BLaER1 treated with 17β-estradiol and CSF1 and Interleukin-3, amounts not matched to agents 10 nM and 100 nM (cell line): ENCODE measurements around the gene DICER1.

ENCODE experiments used
- H3K27ac ChIP-seq, 11 experiments: shearing (Covaris generic); formaldehyde crosslinking; 2 replicates each; pipeline ENCODE4 v1.8.1; 2022
- H3K27me3 ChIP-seq, 11 experiments: shearing (Covaris generic); formaldehyde crosslinking; 2 replicates each; pipeline ENCODE4 v1.8.1; 2022
- H3K36me3 ChIP-seq, 11 experiments: shearing (Covaris generic); formaldehyde crosslinking; 2 replicates each; pipeline ENCODE4 v1.8.1; 2022
- H3K4me1 ChIP-seq, 10 experiments: shearing (Covaris generic); formaldehyde crosslinking; 2 replicates each; pipeline ENCODE4 v1.8.1; 2022
- H3K4me2 ChIP-seq, 11 experiments: shearing (Covaris generic); formaldehyde crosslinking; 2 replicates each; pipeline ENCODE4 v1.8.1; 2022
- H3K4me3 ChIP-seq, 10 experiments: shearing (Covaris generic); formaldehyde crosslinking; 2 replicates each; pipeline ENCODE4 v1.8.1; 2022
- H3K9ac ChIP-seq, 11 experiments: shearing (Covaris generic); formaldehyde crosslinking; 2 replicates each; pipeline ENCODE4 v1.8.1; 2022
- H3K9me3 ChIP-seq, 11 experiments: shearing (Covaris generic); formaldehyde crosslinking; replicated peaks in 1 of 11; 2 replicates each; pipeline ENCODE4 v1.8.1; 2022
- H4K20me1 ChIP-seq, 11 experiments: shearing (Covaris generic); formaldehyde crosslinking; 2 replicates each; pipeline ENCODE4 v1.8.1; 2022
- Cebpa-rat ChIP-seq, 11 experiments: shearing (Covaris generic); IDR thresholded peaks; 2 replicates each; pipeline ENCODE4 v1.8.1; 2022

The DICER1 gene

GRCh38 chr14:95095996-95096395, 61.3 kb downstream of the DICER1 start:
- peaks cover 27 to 100% (median 50%) of the 10 kb centered on the region in 11 experiments; a peak in 19 of 22 replicates for H4K20me1 ChIP-seq
- H3K9me3 ChIP-seq, result no peaks in the 10 kb centered on the region
- no peak overlapping the region for H3K9ac ChIP-seq
- peaks cover 0 to 3% (median 0%) of the 10 kb centered on the region in 10 experiments; a peak in 1 of 20 replicates for H3K4me1 ChIP-seq
- H3K4me2 ChIP-seq, result no peak overlapping the region
- H3K36me3 ChIP-seq, result peaks cover 79 to 100% (median 89%) of the 10 kb centered on the region in 11 experiments
- no peak for TF ChIP-seq Cebpa-rat (IDR thresholded peaks at IDR 0.05)
- H3K27me3 ChIP-seq, result no peaks in the 10 kb centered on the region
- H3K27ac ChIP-seq, result no peak overlapping the region
- H3K4me3 ChIP-seq, result no peak overlapping the region

DNA sequence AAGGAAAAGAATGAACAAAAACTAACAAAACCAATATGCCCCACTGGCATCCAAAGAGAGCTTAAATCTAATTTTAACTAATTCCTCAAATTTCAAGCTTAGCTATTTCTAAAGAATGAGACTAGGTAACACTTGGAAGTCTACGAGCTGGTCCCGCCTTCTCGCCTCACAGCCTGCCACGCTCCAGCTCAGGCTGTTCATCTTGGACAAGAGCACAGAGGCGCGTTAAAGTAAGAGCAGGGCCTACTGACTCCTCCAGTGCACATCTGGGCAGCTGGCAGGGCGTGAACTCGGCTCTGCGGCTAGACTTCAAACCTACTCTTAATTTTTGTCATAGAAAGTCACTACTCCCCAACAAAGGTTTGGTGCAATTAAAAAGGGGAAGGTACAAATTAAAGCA, 64.6 kb downstream of the DICER1 start:
- Histone ChIP-seq H3K9ac (no peak overlapping the region; a peak in 1 of 22 replicates), H3K4me3 (no peak overlapping the region), H4K20me1 (peaks cover 12 to 93% (median 30%) of the 10 kb centered on the region in 11 experiments; a peak in 17 of 22 replicates), H3K4me2 (no peak overlapping the region), H3K4me1 (no peaks in the 10 kb centered on the region), H3K9me3 (no peaks in the 10 kb centered on the region), H3K27me3 (no peaks in the 10 kb centered on the region), H3K36me3 (peaks cover 95 to 100% (median 99%) of the 10 kb centered on the region in 11 experiments), H3K27ac (no peak overlapping the region)
- TF ChIP-seq Cebpa-rat (IDR thresholded peaks at IDR 0.05), result no peak

- Histone ChIP-seq H3K9me3 (no peaks in the 10 kb centered on the region), H4K20me1 (peaks cover 12 to 89% (median 30%) of the 10 kb centered on the region in 11 experiments; a peak in 15 of 22 replicates), H3K27ac (no peak overlapping the region), H3K4me1 (no peaks in the 10 kb centered on the region), H3K4me3 (no peak overlapping the region), H3K27me3 (no peaks in the 10 kb centered on the region), H3K36me3 (peaks cover 95 to 100% (median 99%) of the 10 kb centered on the region in 11 experiments), H3K9ac (no peak overlapping the region), H3K4me2 (no peak overlapping the region)
- TF ChIP-seq Cebpa-rat (IDR thresholded peaks at IDR 0.05), result no peak
These were observed 65.7 kb downstream of the DICER1 start for GRCh38 chr14:95091581-95091980.

- H3K4me2 ChIP-seq, result no peak overlapping the region
- peaks cover 0 to 60% (median 12%) of the 10 kb centered on the region in 11 experiments; a peak in 14 of 22 replicates for H4K20me1 ChIP-seq
These were observed 68.7 kb downstream of the DICER1 start for GRCh38 chr14:95088665-95089064.

DNA sequence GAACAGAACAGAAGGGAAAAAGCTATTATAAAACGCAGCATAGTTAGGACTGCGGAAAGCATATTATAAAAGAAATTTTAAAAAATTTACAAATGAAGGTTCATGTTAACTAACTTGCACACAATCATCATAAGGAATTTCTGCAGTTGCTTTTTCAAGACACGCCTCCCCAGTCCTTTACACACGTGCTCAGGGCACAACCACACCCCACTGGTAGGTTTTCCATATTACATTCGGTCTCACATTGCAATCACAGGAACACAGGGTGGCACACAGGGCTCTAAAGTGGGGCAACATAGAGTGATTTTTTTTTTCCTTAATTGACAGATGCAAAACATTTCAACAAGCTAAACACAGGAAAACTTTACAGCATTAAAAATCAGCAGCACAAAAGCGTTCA, 69.7 kb downstream of the DICER1 start:
- peaks cover 72 to 91% (median 86%) of the 10 kb centered on the region in 11 experiments for H3K36me3 ChIP-seq
- H3K4me1 ChIP-seq, result no peaks in the 10 kb centered on the region
- H3K4me3 ChIP-seq, result no peak overlapping the region
- no peak overlapping the region for H3K9ac ChIP-seq
- no peaks in the 10 kb centered on the region for H3K9me3 ChIP-seq
- H3K27me3 ChIP-seq, result no peaks in the 10 kb centered on the region
- H4K20me1 ChIP-seq, result peaks cover 0 to 49% (median 4%) of the 10 kb centered on the region in 11 experiments; a peak in 9 of 22 replicates
- no peak overlapping the region for H3K4me2 ChIP-seq
- no peak for TF ChIP-seq Cebpa-rat (IDR thresholded peaks at IDR 0.05)
- no peak overlapping the region for H3K27ac ChIP-seq

More at GRCh38 chr14:95088665-95089064, 68.7 kb downstream of the DICER1 start:
- Histone ChIP-seq H3K9me3 (no peaks in the 10 kb centered on the region), H3K36me3 (peaks cover 79 to 100% (median 95%) of the 10 kb centered on the region in 11 experiments), H3K27me3 (no peaks in the 10 kb centered on the region), H3K4me3 (no peak overlapping the region), H3K9ac (no peak overlapping the region), H3K27ac (no peak overlapping the region), H3K4me1 (no peaks in the 10 kb centered on the region)
- TF ChIP-seq Cebpa-rat (IDR thresholded peaks at IDR 0.05), result no peak

- peaks cover 0 to 26% (median 0%) of the 10 kb centered on the region in 11 experiments; a peak in 6 of 22 replicates for H4K20me1 ChIP-seq
- no peak for TF ChIP-seq Cebpa-rat (IDR thresholded peaks at IDR 0.05)
- no peak overlapping the region for H3K27ac ChIP-seq
- H3K36me3 ChIP-seq, result peaks cover 51 to 69% (median 64%) of the 10 kb centered on the region in 11 experiments
- H3K4me2 ChIP-seq, result no peak overlapping the region
- H3K4me1 ChIP-seq, result no peaks in the 10 kb centered on the region
- no peaks in the 10 kb centered on the region for H3K27me3 ChIP-seq
- H3K4me3 ChIP-seq, result no peak overlapping the region
- H3K9me3 ChIP-seq, result no peaks in the 10 kb centered on the region
- H3K9ac ChIP-seq, result no peak overlapping the region
These were observed 72.0 kb downstream of the DICER1 start for GRCh38 chr14:95085321-95085720.

DNA sequence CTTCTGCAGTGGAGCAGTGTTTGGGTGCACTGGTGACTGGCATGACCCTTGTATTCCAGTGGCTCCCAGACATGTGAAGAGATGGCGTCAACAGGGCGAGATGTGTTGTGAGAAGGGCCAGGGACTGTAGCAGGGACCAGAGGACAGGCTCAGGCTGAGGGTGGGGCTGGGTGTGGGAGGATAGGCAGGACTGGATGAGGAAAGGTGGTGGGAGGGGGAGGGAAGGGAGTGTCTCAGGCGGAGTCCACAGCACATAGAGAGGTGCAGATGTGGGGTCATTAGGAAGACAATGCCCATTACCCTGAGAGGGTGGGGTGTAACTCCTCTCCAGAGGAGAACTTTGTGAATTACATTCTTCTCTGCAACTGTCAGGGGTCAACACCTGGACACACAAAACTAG, 78.5 kb downstream of the DICER1 start:
- Histone ChIP-seq H3K9me3 (peaks cover 12 to 42% (median 17%) of the 10 kb centered on the region in 11 experiments; a peak in 19 of 22 replicates), H3K4me3 (no peak overlapping the region), H3K27ac (no peak overlapping the region), H3K36me3 (peaks cover 0 to 6% (median under 1%) of the 10 kb centered on the region in 11 experiments; a peak in 4 of 22 replicates), H3K27me3 (no peaks in the 10 kb centered on the region), H3K4me1 (no peaks in the 10 kb centered on the region), H3K9ac (no peak overlapping the region), H3K4me2 (no peak overlapping the region), H4K20me1 (no peaks in the 10 kb centered on the region)
- TF ChIP-seq Cebpa-rat (IDR thresholded peaks at IDR 0.05), result no peak

GRCh38 chr14:95077345-95077744, 80.0 kb downstream of the DICER1 start:
- Histone ChIP-seq H3K27me3 (no peaks in the 10 kb centered on the region), H3K9ac (no peak overlapping the region), H4K20me1 (no peaks in the 10 kb centered on the region), H3K36me3 (no peaks in the 10 kb centered on the region), H3K4me3 (no peak overlapping the region), H3K4me2 (no peak overlapping the region), H3K4me1 (no peaks in the 10 kb centered on the region), H3K27ac (no peak overlapping the region), H3K9me3 (peaks cover 14 to 46% (median 18%) of the 10 kb centered on the region in 11 experiments; a peak in 19 of 22 replicates)
- no peak for TF ChIP-seq Cebpa-rat (IDR thresholded peaks at IDR 0.05)

DNA sequence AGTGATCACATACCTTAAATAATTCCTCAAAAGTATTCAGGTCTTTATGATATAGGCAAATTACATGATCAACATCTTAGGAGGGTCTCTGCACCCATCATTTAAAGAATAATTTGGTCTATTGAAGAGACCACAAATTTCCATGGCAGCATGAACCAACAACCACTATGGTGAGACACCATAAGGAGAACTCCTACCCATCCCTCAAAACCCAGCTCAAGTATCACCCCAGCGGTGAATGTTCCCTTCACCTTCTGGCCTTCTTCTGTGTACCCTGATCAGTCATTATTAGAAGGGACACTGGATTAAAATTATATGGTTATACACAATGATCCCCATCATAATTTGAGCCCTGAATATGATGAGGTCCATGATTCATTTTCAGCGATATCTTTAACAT, 81.5 kb downstream of the DICER1 start:
- no peak overlapping the region for H3K27ac ChIP-seq
- H3K9ac ChIP-seq, result no peak overlapping the region
- no peaks in the 10 kb centered on the region for H4K20me1 ChIP-seq
- no peak overlapping the region for H3K4me3 ChIP-seq
- no peak for TF ChIP-seq Cebpa-rat (IDR thresholded peaks at IDR 0.05)
- no peak overlapping the region for H3K4me2 ChIP-seq
- peaks cover 14 to 46% (median 18%) of the 10 kb centered on the region in 11 experiments; a peak in 19 of 22 replicates for H3K9me3 ChIP-seq
- no peaks in the 10 kb centered on the region for H3K4me1 ChIP-seq
- H3K36me3 ChIP-seq, result no peaks in the 10 kb centered on the region
- no peaks in the 10 kb centered on the region for H3K27me3 ChIP-seq

GRCh38 chr14:95073947-95074346, 83.4 kb downstream of the DICER1 start:
- no peaks in the 10 kb centered on the region for H3K27me3 ChIP-seq
- no peak overlapping the region for H3K4me2 ChIP-seq
- TF ChIP-seq Cebpa-rat (IDR thresholded peaks at IDR 0.05), result no peak
- no peak overlapping the region for H3K4me3 ChIP-seq
- peaks cover 14 to 43% (median 18%) of the 10 kb centered on the region in 11 experiments; a peak in 19 of 22 replicates for H3K9me3 ChIP-seq
- no peaks in the 10 kb centered on the region for H3K36me3 ChIP-seq
- no peak overlapping the region for H3K27ac ChIP-seq
- H3K4me1 ChIP-seq, result no peaks in the 10 kb centered on the region
- no peaks in the 10 kb centered on the region for H4K20me1 ChIP-seq
- H3K9ac ChIP-seq, result no peak overlapping the region
